ENCODE data around the gene CA4.
"Not testable (repeated sequence)": the region's sequence is repeated elsewhere in the genome, so short reads cannot be mapped to it uniquely, and the experiment has no call there.

GRCh38 chr17:60186846-60187745 lies 37.3 kb downstream of the CA4 start:
- not testable (repeated sequence) for TF ChIP-seq EP300 (IDR thresholded peaks at IDR 0.05); CTCF (IDR thresholded peaks at IDR 0.05); POLR2AphosphoS5 (IDR thresholded peaks at IDR 0.05); POLR2A (IDR thresholded peaks at IDR 0.05; ENCODE audit: low read depth)

All from esophagus muscularis mucosa (tissue), 4 donors.